ENCODE results near the gene KRT33B. TPM values are rescaled to one million over a fixed set of nuclear protein-coding genes. Genes with fewer than 3 reads are reported as not detected.

KRT33B gene
- total and polyA plus RNA-seq, 2 of the 13 experiments (the other 11 are each of a cell fraction or from before 2014, with no cell fraction given) = not detected

- TF ChIP-seq ZNF512B (CRISPR knock-in tag; IDR thresholded peaks at IDR 0.05; ENCODE audit: borderline replicate concordance) (0 out of 2 replicates have a peak, but pooled peaks have one; percentile 32), ZNF432 (CRISPR knock-in tag; IDR thresholded peaks at IDR 0.05; ENCODE audit: borderline replicate concordance) (no peak), PCBP1 (IDR thresholded peaks at IDR 0.05; ENCODE audit: borderline replicate concordance, low read depth, low read length) (no peak), GRHL1 (CRISPR knock-in tag; conservative IDR thresholded peaks at IDR 0.05) (no peak), ZBTB33 (CRISPR knock-in tag; IDR thresholded peaks at IDR 0.05) (no peak), FOXO1 (CRISPR knock-in tag; IDR thresholded peaks at IDR 0.05) (0 out of 2 replicates have a peak, but pooled peaks have one; percentile 22), ZBTB43 (CRISPR knock-in tag; conservative IDR thresholded peaks at IDR 0.05) (no peak), ASH2L (IDR thresholded peaks at IDR 0.05; ENCODE audit: insufficient read length, low read depth, low read length) (no peak), FOXM1 (CRISPR knock-in tag; IDR thresholded peaks at IDR 0.05) (no peak), ZNF383 (CRISPR knock-in tag; IDR thresholded peaks at IDR 0.05; ENCODE audit: borderline replicate concordance) (no peak), ZFYVE20 (CRISPR knock-in tag; IDR thresholded peaks at IDR 0.05; ENCODE audit: borderline replicate concordance, low read depth) (no peak), KMT2B (CRISPR knock-in tag; IDR thresholded peaks at IDR 0.05) (no peak), RXRA (CRISPR knock-in tag; IDR thresholded peaks at IDR 0.05) (no peak), FIP1L1 (IDR thresholded peaks at IDR 0.05; ENCODE audit: borderline replicate concordance, insufficient read depth, low read depth, low read length) (no peak), U2AF1 (optimal IDR thresholded peaks at IDR 0.05; ENCODE audit: low read depth, low read length) (no peak), ZFP1 (CRISPR knock-in tag; IDR thresholded peaks at IDR 0.05) (no peak), ZNF746 (CRISPR knock-in tag; IDR thresholded peaks at IDR 0.05) (no peak), ZBTB42 (CRISPR knock-in tag; IDR thresholded peaks at IDR 0.05) (no peak), ZNF329 (CRISPR knock-in tag; IDR thresholded peaks at IDR 0.05; ENCODE audit: low read depth) (no peak)
Observed at GRCh38 chr17:41329279-41329948, 40.2 kb downstream of the KRT33B start (continued).
